Activated T-cell treated with anti-CD3 and anti-CD28 coated beads, Interleukin-2, amount 50 U/mL, for 4 hours (primary cell): ENCODE data around the gene PPP3CB. TPM values are rescaled to one million over a fixed set of nuclear protein-coding genes. Genes with fewer than 3 reads are reported as not detected.

Experiments
- ATAC-seq, 2 donors: fragments of 200-7000 bp; cut with Tn5 transposase; one replicate each; pipeline ENCODE4 v1.10.0; 2021
- DNase-seq: peaks from one replicate; pipeline ENCODE4 v3.0.0-alpha.2; 2020
- H3K27me3 Mint-ChIP-seq: one replicate; pipeline ENCODE4 v1.8.0; 2021; ENCODE audit warnings: low read depth, mixed read lengths
- H3K36me3 Mint-ChIP-seq: one replicate; pipeline ENCODE4 v1.8.0; 2022; ENCODE audit warnings: mixed read lengths; ENCODE audit not compliant: insufficient read depth
- H3K4me1 Mint-ChIP-seq: one replicate; pipeline ENCODE4 v1.8.0; 2021; ENCODE audit warnings: low read depth, mixed read lengths
- H3K4me3 Mint-ChIP-seq: one replicate; pipeline ENCODE4 v1.8.0; 2021; ENCODE audit warnings: mild to moderate bottlenecking, moderate library complexity, mixed read lengths
- H3K9me3 Mint-ChIP-seq: one replicate; pipeline ENCODE4 v1.8.0; 2021; ENCODE audit warnings: mixed read lengths
- total RNA-seq, 3 donors: library from RNA; stranded (reverse); gene quantifications; one replicate each; pipeline ENCODE4 v1.2.1, GENCODE V29; 2021

Gene PPP3CB
- total RNA-seq, 3 donors from 2014 or later, result 35.0 to 38.0 (median 37.6) TPM

GRCh38 chr10:73501651-73502050, 5.8 kb upstream of the PPP3CB start:
- DNase-seq (no peak), ATAC-seq (peak; percentile 54 to 58)
- Mint-ChIP-seq H3K4me3 (peak overlapping the region; percentile 12), H3K4me1 (peaks cover 39% of the 10 kb centered on the region), H3K27me3 (no peaks in the 10 kb centered on the region), H3K9me3 (no peaks in the 10 kb centered on the region), H3K36me3 (peaks cover 32% of the 10 kb centered on the region)

GRCh38 chr10:73497623-73498022, 1.8 kb upstream of the PPP3CB start:
- ATAC-seq (no peak), DNase-seq (no peak)
- Mint-ChIP-seq H3K9me3 (no peaks in the 10 kb centered on the region), H3K27me3 (no peaks in the 10 kb centered on the region), H3K4me1 (peaks cover 62% of the 10 kb centered on the region), H3K4me3 (no peak overlapping the region), H3K36me3 (peaks cover 9% of the 10 kb centered on the region)

GRCh38 chr10:73495226-73495883, 469 bp downstream of the PPP3CB start:
- peaks cover 5% of the 10 kb centered on the region for H3K36me3 Mint-ChIP-seq
- H3K4me1 Mint-ChIP-seq, result peaks cover 50% of the 10 kb centered on the region
- peak; percentile 74 for DNase-seq
- H3K9me3 Mint-ChIP-seq, result no peaks in the 10 kb centered on the region
- ATAC-seq, result peak; percentile 90 to 93
- H3K4me3 Mint-ChIP-seq, result peak overlapping the region; percentile 93
- no peaks in the 10 kb centered on the region for H3K27me3 Mint-ChIP-seq

- Mint-ChIP-seq H3K27me3 (no peaks in the 10 kb centered on the region), H3K36me3 (peaks cover 8% of the 10 kb centered on the region), H3K9me3 (no peaks in the 10 kb centered on the region), H3K4me1 (peaks cover 53% of the 10 kb centered on the region), H3K4me3 (peak overlapping the region; percentile 93)
- no peak for DNase-seq
- ATAC-seq, result no peak
These were observed 973 bp downstream of the PPP3CB start for GRCh38 chr10:73494877-73495225.

GRCh38 chr10:73494213-73494612, 1.6 kb downstream of the PPP3CB start:
- no peak for ATAC-seq
- DNase-seq, result no peak
- H3K4me3 Mint-ChIP-seq, result peak overlapping the region; percentile 70
- H3K27me3 Mint-ChIP-seq, result no peaks in the 10 kb centered on the region
- no peaks in the 10 kb centered on the region for H3K9me3 Mint-ChIP-seq
- H3K4me1 Mint-ChIP-seq, result peaks cover 55% of the 10 kb centered on the region
- H3K36me3 Mint-ChIP-seq, result peaks cover 12% of the 10 kb centered on the region

GRCh38 chr10:73493781-73494180, 2.0 kb downstream of the PPP3CB start:
- ATAC-seq, result no peak
- H3K36me3 Mint-ChIP-seq, result peaks cover 15% of the 10 kb centered on the region
- no peaks in the 10 kb centered on the region for H3K27me3 Mint-ChIP-seq
- no peak for DNase-seq
- H3K4me1 Mint-ChIP-seq, result peaks cover 58% of the 10 kb centered on the region
- peak overlapping the region; percentile 70 for H3K4me3 Mint-ChIP-seq
- H3K9me3 Mint-ChIP-seq, result no peaks in the 10 kb centered on the region

GRCh38 chr10:73486601-73487000, 9.2 kb downstream of the PPP3CB start:
- Mint-ChIP-seq H3K4me1 (peaks cover 21% of the 10 kb centered on the region), H3K9me3 (no peaks in the 10 kb centered on the region), H3K27me3 (no peaks in the 10 kb centered on the region), H3K36me3 (peaks cover 26% of the 10 kb centered on the region), H3K4me3 (no peak overlapping the region)
- no peak for DNase-seq
- ATAC-seq, result no peak

GRCh38 chr10:73485320-73485719, 10.5 kb downstream of the PPP3CB start:
- peaks cover 26% of the 10 kb centered on the region for H3K4me1 Mint-ChIP-seq

GRCh38 chr10:73480158-73480557, 15.7 kb downstream of the PPP3CB start:
- peak; percentile 84 to 85 for ATAC-seq
- Mint-ChIP-seq H3K4me3 (no peak overlapping the region), H3K36me3 (peaks cover 22% of the 10 kb centered on the region), H3K4me1 (peaks cover 25% of the 10 kb centered on the region), H3K9me3 (no peaks in the 10 kb centered on the region), H3K27me3 (no peaks in the 10 kb centered on the region)
- DNase-seq, result no peak

More at GRCh38 chr10:73485320-73485719, 10.5 kb downstream of the PPP3CB start:
- no peak for DNase-seq
- Mint-ChIP-seq H3K4me3 (no peak overlapping the region), H3K36me3 (peaks cover 26% of the 10 kb centered on the region), H3K27me3 (no peaks in the 10 kb centered on the region), H3K9me3 (no peaks in the 10 kb centered on the region)
- no peak for ATAC-seq

GRCh38 chr10:73478636-73479035, 17.2 kb downstream of the PPP3CB start:
- Mint-ChIP-seq H3K36me3 (peaks cover 28% of the 10 kb centered on the region), H3K9me3 (no peaks in the 10 kb centered on the region), H3K4me3 (peak overlapping the region; percentile 38), H3K27me3 (no peaks in the 10 kb centered on the region), H3K4me1 (peaks cover 25% of the 10 kb centered on the region)
- DNase-seq, result no peak
- peak; percentile 75 to 82 for ATAC-seq

GRCh38 chr10:73471226-73471625, 24.6 kb downstream of the PPP3CB start:
- no peak for ATAC-seq
- Mint-ChIP-seq H3K36me3 (peaks cover 27% of the 10 kb centered on the region), H3K9me3 (no peaks in the 10 kb centered on the region), H3K4me1 (peaks cover 4% of the 10 kb centered on the region), H3K4me3 (no peak overlapping the region), H3K27me3 (no peaks in the 10 kb centered on the region)
- no peak for DNase-seq

- Mint-ChIP-seq H3K27me3 (no peaks in the 10 kb centered on the region), H3K36me3 (peaks cover 20% of the 10 kb centered on the region)
These were observed 26.2 kb downstream of the PPP3CB start for GRCh38 chr10:73469579-73469978.

GRCh38 chr10:73467206-73467605, 28.6 kb downstream of the PPP3CB start:
- Mint-ChIP-seq H3K4me3 (no peak overlapping the region), H3K4me1 (peaks cover 4% of the 10 kb centered on the region), H3K36me3 (peaks cover 24% of the 10 kb centered on the region), H3K9me3 (no peaks in the 10 kb centered on the region), H3K27me3 (no peaks in the 10 kb centered on the region)
- DNase-seq, result no peak
- no peak for ATAC-seq

More at GRCh38 chr10:73469579-73469978, 26.2 kb downstream of the PPP3CB start:
- no peaks in the 10 kb centered on the region for H3K9me3 Mint-ChIP-seq
- no peak for ATAC-seq
- DNase-seq, result no peak
- peaks cover 4% of the 10 kb centered on the region for H3K4me1 Mint-ChIP-seq
- no peak overlapping the region for H3K4me3 Mint-ChIP-seq

- H3K36me3 Mint-ChIP-seq, result peaks cover 25% of the 10 kb centered on the region
- H3K4me1 Mint-ChIP-seq, result peaks cover 4% of the 10 kb centered on the region
- no peaks in the 10 kb centered on the region for H3K9me3 Mint-ChIP-seq
- no peak overlapping the region for H3K4me3 Mint-ChIP-seq
- DNase-seq (no peak), ATAC-seq (no peak)
- H3K27me3 Mint-ChIP-seq, result no peaks in the 10 kb centered on the region
These were observed 29.7 kb downstream of the PPP3CB start for GRCh38 chr10:73465978-73466726.

GRCh38 chr10:73460897-73461296, 34.9 kb downstream of the PPP3CB start:
- no peak for ATAC-seq
- peaks cover 29% of the 10 kb centered on the region for H3K36me3 Mint-ChIP-seq

More at GRCh38 chr10:73460897-73461296, 34.9 kb downstream of the PPP3CB start:
- no peaks in the 10 kb centered on the region for H3K9me3 Mint-ChIP-seq
- H3K4me1 Mint-ChIP-seq, result no peaks in the 10 kb centered on the region
- no peak for DNase-seq
- H3K4me3 Mint-ChIP-seq, result no peak overlapping the region
- no peaks in the 10 kb centered on the region for H3K27me3 Mint-ChIP-seq
